Epidermal melanocyte (primary cell): ENCODE results near the gene DUSP3.
A peak's percentile ranks its signal among the peaks of the same experiment; 100 is the strongest.

ENCODE experiments used
- DNase-seq: peaks from one replicate; pipeline ENCODE4 v3.0.0; 2011; ENCODE audit warnings: low spot score; ENCODE audit not compliant: insufficient read length

DUSP3 gene

DNA sequence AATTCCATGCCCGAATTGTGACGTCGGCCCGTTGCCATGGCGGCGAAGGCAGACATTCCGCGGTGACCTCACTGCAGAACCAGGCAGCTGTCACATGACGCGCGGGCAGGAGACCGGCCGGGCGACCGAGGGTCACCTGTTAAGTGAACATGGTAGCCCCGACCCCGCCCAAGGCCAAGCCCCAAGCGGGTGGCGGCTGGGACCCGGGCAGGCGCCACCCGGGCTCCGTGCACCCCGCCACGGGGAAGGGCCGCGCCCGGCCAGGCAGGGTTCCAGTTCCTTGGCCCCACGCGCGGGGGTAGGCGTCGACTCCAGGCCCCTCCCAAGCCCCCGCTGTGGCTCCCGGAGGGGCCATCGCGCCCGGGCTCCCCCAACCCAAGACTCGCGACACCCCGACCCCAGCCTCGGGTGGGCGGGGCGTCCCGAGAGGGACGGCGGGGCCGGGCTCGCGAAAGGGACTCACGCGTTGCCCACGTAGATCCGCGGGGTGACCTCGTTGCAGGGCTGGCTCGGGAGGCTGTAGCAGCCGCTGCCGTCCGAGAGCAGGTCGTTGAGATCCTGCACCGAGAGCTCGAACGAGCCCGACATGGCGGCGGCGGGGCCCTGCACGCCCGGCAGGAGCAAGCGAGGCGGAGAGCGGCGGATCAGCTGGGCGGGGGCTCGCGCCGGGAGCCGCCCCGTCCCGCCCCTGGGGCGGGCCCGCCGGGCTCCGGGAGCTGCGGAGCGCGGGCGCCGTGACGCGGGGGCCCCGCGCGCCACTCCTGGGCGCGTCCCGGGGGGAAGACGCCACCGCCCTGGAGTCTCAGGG lies at the start of gene DUSP3:
Gene DUSP3 (minus strand): TSS at position 641 of the 808 bp plus-strand sequence. CDS start 53 bp downstream, at position 588.
- DNase-seq, result peak; percentile 89

DNA sequence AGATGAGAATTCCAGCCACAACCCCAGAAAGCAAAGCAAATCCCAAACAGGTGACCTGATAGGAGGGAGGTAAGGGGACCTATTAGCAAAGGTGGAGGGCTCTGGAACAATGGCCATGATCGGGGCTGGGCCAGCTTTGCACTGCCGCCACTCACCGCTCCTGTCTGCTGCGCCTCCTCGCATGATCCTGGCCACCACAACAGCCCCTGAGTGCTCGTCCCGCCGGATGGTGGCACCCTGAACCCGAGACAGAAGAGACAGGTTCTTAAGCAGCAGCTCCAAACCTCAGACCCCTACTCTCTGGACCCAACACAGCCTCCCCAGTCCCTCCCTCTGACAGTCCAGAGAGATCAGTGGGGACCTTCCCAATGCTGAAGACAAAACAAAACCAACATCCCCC lies 48.8 kb upstream of the DUSP3 start:
- DNase-seq, result no peak

DNA sequence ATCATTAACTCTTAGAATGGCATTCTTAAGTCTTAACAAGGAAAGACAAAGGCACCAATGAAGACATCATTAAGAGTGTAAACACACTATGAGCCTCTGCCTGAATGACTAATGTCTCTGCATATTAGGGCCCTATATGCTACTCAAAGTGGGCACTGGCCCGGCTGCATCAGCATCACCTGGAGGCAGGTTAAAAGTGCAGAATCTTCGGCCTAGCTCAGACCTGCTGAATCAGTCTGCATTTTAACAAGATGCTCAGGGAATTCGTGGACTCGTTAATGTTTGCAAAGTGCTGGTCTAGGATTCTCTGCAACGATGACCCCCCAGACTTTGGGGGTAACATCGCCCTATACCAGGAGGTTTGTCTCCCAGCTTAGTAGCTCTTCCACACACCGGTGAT lies 47.4 kb upstream of the DUSP3 start:
- no peak for DNase-seq

DNA sequence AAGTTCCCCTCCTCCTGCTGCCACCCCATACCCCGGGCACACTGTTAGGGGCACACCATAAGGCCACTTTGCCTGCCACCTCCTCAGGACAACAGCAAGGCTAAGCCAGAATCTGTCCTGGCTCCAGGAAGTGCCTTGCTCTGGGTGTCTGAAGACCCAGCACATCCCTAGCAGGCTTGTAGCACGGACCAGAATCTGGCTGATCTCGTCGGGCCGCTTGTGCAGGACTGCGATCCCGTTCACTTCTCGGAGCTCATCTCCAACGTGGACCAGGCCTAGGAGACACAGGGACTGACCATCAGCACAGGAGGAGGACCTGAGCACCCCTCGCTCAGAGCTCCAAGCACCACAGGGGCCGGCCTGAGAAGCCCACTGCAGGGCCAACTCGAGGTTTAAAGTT lies 46.8 kb upstream of the DUSP3 start:
- DNase-seq, result no peak

DNA sequence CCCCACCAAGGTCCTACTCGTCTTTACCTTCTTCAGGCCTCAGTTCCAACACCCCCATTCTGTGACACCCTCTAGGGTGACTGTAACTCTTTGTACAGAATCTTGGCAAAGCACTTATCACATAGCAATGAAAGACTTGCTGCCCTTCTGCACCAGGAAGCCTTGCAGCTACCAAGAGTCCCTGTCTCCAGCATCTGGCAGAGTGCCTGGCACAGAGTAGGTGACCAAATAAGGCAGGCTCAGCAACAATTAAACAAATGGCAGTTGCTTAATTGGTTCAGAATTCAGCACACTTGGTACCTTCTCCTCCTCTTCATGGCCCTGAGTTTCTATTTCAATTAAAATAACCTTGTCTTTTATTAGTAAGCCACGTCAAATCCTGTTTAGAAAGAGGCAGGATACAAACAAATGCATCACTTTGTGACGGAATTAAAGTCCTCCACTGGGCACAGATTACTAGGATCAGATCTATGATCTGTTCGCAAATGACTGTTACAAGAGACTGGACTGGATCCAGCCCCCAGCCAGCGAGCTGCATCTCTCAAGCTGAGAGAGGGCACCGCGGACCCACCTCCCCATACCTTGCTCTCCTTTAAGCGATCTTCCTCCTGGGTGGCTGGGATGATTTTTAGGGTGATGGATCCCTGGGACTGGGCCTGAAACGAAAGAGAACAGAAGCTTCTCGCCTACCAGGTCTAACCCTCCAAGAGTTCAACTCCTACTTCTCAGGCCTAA lies 44.7 kb upstream of the DUSP3 start:
- peak; percentile 7 for DNase-seq

DNA sequence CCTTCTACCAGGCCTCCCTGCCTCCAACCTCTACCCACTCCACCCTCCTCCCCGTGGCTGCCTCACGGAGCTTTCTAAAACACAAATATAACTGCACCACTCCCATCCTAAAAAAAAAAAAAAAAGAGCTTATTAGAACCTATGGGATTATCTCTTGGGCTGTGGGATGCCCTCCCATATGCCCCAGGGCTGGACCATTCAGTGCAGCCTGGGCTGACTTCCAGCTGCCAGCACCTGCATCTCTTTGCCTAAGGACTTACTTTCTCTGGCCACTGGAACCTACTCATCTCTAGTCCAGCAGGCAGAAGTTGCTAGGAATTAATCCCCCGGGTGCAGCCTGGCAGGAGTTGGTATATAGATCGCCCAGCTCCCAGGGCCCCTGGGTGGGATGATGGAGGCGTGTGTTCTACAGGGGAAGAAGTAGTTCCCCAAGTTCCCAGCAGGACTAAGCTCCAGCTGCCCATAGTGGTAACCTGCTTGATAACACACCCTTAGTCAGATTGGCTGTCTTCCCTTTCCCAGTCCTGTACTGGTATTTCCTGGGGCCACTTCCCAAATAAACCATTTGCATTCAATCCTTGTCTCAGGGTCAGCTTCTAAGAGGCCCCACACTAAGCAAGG lies 43.9 kb upstream of the DUSP3 start:
- peak; percentile 9 for DNase-seq

DNA sequence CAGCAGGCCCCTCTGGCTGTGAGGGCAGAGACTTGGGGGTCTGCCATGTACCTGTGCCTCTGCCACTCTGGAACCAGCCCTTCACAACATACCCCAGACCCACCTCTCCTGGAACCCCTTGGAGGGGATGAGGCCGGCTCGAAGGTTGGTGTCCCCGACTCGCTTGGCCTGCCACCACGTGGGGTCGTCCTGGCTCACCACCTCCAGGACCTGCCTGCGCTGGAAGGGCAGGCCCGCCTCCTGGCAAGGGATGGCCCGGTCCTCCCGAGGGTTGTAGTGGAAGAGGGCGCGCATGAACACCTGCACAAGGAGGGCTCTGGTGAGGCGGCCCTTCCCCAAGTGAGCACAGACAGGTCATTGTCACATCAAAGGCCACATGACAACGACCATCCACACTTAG lies 42.0 kb upstream of the DUSP3 start:
- peak; percentile 9 for DNase-seq

DNA sequence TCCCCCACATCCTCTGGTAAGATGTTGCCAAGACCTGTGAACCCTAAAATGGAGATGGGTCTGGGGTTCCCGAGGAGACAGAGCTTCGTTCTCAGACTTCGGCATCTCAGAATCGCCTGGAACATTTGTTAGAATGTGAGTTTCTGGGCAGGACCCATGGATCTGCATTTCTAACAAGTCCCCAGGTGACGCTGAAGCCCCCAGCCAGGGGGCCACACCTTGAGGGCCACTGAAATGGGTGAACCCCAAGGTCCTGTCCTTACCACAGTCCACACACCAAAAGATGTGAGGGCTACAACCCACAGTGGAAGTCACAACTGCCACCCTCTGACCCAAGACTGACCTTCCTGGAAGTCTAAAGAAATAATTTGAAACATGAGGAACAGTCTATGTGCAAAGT lies 40.2 kb upstream of the DUSP3 start:
- DNase-seq, result peak; percentile 6

DNA sequence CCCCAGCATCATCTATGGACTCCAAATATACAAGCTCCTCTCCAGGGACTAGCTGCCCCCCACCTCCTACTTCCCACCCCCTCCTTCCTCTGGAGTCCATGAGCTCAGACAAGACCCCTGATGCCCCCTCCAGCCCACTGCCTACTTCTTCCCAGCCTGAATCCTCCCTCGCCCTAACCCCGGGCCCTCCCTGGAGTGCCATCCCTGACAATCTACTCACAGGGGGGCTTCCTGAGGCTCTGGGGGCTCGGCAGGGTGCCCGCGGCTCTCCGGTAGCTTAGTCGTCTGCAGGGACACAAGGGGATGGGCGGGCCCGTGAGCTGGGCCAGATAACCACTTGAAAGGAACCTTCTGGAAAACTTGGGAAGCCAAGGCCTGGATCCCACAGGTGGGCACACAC lies 39.0 kb upstream of the DUSP3 start:
- peak; percentile 7 for DNase-seq

DNA sequence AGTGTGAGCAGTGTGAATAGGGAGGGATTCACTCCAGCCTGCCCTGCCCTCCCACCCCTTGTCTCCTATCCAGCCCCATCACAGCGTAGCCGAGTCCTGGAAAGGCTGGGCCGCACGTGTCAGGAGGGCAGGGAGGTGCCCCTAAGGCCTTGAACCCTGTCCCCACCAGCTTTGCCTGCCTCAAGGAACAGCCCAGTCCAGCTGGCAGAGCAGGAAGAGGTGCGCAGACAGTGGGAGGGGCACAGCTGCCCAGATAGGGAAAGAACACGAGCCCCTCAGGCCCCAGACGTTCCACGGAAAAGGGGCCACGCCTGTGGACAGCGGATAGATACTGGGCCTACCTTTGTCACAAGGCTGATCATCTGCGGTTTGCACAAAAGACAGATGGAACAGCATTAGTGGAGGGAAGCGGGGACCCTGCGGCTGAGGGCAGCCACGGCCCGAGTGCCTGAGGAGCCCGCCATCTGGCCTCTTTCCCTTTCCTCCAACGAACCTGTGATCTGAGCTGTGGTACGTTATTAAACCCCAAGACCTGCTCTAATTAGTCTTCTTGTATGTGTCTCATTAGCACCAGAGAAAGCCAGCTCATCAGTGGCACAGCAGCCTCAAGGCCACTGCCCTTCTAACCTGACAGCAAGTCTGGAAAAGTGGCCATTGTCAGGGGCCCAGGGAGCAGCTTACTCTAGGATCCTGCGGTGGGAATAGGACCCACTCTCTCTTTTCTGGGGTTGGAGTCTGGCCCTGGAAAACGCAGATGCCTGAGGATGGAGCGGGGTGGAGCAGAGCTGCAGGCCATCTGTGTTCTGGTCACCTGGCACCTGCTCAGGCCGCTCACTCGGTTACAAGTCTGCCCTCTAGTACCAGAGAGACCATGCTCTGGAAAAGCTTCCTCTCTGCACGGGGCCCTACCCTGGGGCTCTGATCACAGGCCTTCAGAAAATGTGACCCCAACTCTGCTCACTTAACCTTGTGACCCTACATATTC lies 37.9 kb upstream of the DUSP3 start:
- no peak for DNase-seq

DNA sequence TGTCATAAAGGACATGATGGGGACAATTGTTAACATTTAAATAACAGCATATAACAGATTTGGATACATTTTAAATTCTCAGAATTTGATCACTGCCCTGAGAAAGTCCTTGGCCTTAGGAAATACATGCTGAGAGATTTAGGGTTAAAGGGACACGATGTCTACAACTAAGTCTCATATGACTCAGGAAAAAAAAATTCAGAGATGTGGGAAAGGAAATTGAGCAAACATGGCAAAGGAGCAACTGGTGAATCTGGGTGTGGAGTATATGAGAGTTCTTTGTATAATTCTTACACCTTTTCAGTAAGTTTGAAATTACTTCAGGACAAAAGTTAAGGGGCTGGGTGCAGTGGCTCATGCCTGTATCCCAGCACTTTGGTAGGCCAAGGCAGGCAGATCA lies 35.9 kb upstream of the DUSP3 start:
- peak; percentile 37 for DNase-seq

DNA sequence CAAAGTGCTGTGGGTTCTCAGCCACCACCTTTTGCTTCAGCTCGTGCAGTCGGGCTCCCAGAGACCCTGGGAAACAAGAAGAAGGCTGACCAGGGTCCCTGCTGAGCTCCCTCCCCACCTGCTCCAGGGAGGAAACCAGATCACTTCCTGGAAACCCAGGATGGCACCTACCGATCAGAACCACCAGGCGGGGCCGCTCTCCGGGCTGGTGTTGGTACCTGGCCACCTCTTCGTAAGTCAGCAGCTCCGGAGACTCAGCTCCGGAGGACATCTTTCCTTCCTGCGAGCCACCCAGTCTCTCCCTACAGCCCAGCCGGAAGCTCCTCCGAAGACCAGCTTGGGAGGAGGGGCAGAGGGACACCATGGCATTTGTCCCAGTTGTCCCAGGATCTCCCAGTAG lies 35.2 kb upstream of the DUSP3 start:
- peak; percentile 13 for DNase-seq

DNA sequence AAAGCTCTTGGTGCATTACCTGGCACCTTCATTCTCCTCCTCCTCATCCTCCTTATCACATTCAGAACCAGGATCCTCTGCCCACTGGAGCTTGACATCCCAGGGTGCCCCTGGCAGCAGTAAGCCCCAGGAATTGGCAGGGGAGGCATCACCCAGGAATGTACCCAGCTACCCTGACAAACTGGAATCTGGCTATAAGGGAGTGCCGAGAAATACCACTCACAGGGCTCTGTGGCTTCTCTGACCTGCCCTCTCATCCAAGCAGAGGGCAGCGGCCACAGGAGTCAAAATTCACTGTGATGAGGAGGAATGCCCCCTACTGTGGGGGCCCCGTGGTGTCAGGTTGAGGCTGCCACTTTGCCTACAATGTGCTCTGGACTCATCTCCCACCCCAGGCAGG lies 34.6 kb upstream of the DUSP3 start:
- no peak for DNase-seq

DNA sequence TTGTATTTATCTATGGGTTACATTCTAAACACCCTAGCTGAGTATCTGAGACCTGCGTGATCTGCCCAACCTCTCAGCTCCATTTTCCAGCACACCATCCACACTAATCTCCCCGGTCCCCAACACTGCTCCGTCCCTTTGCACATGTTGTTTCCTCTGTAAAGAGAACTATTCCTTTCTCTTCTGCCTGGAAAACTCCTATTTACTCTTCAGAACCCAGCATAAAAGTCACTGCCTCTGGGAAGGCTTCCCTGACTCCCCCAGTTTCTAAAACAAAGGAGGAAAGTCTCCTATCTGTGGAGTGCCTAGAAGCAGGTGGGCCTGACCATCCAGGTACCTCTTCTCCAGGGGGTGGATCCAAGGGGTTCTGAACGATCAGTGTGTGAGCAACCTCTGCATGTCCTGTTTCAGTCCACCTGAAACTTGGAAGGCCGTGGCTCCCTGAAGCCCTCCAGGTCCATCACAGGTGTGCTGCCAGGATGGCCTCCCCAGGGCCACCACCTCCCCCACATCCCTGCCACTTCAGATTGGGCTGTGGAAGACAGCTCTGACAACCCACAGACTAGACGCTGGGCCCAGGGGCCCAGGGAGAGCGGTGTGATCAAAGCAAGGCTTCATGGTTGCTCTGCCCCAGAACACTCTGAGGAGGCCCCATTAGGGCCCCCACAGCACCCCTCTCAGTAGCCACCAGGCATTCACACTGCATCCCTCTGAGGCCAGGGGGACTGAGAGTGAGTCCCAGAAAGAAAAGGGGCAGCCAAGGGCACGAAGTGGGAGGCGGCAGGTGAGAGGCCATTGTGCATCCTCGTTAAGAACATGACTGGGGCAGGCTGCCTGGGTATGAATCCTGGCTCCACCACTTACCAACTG lies 33.9 kb upstream of the DUSP3 start:
- no peak for DNase-seq

DNA sequence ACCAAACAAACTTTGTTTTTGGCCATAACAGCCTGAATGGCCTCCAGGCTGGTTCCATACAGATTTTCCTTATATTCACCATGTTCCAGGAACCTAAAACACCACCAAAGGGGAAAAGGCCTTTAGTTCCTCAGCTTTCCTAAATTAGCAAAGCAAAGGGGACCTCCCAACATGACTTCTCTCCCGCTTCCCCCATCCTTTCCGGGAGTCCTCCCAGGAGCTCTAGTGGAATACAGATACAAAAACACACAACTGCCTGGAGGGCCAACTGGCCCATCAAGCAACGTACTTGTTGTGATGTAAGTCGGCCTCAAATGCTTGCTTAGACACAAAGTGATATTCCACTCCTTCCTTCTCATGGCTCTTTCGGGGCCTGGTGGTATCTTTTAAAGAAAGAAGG lies 32.0 kb upstream of the DUSP3 start:
- DNase-seq, result peak; percentile 7

DNA sequence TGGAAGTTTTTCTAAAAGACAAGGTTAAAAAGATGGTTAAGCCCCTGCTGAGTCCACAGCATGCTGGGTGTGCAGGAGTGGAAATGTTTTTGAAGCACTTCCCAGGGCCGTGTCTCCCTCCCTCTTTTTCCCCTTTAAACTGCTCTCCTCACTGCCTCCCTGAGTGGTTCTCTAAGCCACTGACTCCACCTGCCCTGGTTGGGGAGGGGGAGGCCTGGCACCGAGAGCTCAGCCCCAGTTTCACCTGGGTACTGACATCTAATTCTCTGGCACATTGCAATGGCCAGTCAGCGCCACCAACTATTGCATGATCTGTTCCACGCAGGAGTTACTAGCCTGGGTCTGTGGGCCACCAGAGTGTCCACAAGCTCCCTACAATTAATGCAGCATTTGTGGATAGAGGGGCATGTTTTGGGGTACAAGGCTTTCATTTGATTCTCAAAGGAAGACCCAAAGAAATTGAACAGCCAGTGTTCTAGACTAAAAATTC lies 31.5 kb upstream of the DUSP3 start:
- no peak for DNase-seq

DNA sequence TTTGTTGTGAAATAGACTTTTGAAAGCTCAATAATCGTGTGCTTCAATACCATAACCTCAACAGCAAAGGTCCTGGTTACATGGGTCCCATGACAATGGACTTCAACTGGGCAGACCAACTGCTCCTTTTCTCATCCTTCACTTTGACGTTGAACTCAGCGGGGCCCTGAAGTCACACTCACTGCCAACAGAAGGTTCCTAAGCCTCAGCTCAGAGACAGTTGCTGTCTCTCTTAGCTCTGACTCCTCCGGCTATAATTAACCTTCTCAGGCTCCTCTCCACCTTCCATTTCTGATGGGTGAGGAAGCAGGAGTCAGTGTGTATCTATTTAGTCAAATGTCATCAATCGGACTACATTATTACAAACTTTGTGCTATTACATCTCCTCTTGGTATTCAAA lies 30.3 kb upstream of the DUSP3 start:
- no peak for DNase-seq

DNA sequence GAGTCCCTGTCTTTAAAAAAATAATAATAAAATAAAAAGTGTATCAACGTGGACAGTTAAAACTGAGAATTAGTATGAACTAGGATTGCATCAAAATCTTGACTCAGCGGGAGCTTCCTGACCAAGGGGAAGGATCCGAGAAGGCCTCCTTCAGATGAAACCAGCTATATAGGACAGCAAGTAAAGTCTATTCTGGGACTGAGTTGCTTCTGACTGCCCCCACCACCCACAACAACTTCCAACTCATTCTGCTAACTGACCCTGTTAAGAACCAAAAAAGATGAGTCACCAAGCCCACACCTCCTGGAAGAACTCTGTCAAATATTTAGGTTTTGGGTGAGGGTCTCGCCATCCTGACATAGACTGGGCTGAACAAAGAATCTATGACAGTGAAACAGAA lies 29.3 kb upstream of the DUSP3 start:
- no peak for DNase-seq

DNA sequence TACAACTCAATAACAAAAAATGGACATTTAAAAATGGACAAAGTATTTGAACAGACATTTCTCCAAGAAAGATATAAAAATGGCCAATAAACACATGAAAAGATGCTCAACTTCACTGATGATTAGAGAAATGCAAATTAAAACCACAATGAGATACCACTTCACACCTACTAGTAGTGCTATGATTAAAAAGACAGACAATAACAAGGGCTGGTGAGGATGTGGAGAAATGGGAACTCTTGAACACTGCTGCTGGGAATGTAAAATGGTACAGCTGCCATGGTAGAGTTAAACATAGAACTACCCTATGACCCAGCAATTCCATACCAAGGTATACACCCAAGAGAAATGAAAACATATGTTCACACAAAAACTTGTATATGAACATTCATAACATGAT lies 26.3 kb upstream of the DUSP3 start:
- DNase-seq, result no peak

DNA sequence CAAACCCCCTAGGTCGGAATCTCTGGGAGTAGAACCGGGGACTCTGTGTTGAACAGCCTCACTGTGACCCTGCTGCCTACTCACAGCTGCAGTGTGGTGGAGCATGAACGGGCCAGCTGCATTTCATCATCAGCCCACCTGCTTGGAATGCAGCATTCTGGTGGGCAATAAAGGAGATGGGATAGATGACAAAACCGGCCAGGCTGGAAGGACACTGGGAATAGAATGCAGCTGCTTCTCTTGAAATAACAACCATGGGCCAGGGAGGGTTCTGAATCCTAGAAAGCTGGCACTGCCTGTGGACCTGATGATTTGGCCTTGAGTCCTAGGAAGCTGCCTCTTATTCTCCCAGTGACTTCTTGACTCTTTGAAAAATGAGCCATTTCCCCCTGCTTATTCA lies 25.0 kb upstream of the DUSP3 start:
- no peak for DNase-seq
